Suprapubic skin (tissue), 4 donors: Measurements from ENCODE around the gene CABLES2. TPM values are rescaled to one million over a fixed set of nuclear protein-coding genes. Genes with fewer than 3 reads are reported as not detected.

ENCODE experiments used
- DNase-seq, 2 donors: peaks; one replicate each; pipeline ENCODE4 v3.0.0-alpha.2; 2019; ENCODE audit warnings: low spot score in 2 of 2
- H3K27ac ChIP-seq: fragments of 200-600 bp; sonication (generic); one replicate; pipeline ENCODE4 v1.5.1; 2019
- H3K27me3 ChIP-seq: fragments of 200-600 bp; sonication (generic); one replicate; pipeline ENCODE4 v1.5.1; 2019
- H3K36me3 ChIP-seq: fragments of 200-600 bp; sonication (generic); one replicate; pipeline ENCODE4 v1.5.1; 2019
- H3K4me1 ChIP-seq: fragments of 200-600 bp; sonication (generic); one replicate; pipeline ENCODE4 v1.5.1; 2019
- H3K4me3 ChIP-seq: fragments of 200-600 bp; sonication (generic); one replicate; pipeline ENCODE4 v1.5.1; 2019; ENCODE audit warnings: mild to moderate bottlenecking
- H3K9me3 ChIP-seq: fragments of 200-600 bp; sonication (generic); one replicate; pipeline ENCODE4 v1.5.1; 2019
- CTCF ChIP-seq, 2 donors: fragments of 200-600 bp in 1 of 2; fragments of 450-650 bp in 1 of 2; sonication (generic) in 1 of 2; IDR thresholded peaks; one replicate each; pipeline ENCODE4 v1.5.1; 2016 to 2019; ENCODE audit warnings: antibody characterized with exemption in 2 of 2, mild to moderate bottlenecking in 1 of 2, moderate library complexity in 1 of 2
- EP300 ChIP-seq: sonication (generic); formaldehyde crosslinking; IDR thresholded peaks from one replicate; pipeline ENCODE4 v1.6.1; 2017; ENCODE audit warnings: antibody characterized with exemption
- POLR2A ChIP-seq, 2 donors: fragments of 450-650 bp; IDR thresholded peaks; one replicate each; pipeline ENCODE4 v1.6.1; 2017; ENCODE audit warnings: antibody characterized with exemption in 2 of 2, mild to moderate bottlenecking in 2 of 2, moderate library complexity in 2 of 2
- POLR2AphosphoS5 ChIP-seq, 3 donors: sonication (generic); formaldehyde crosslinking; IDR thresholded peaks; one replicate each; pipeline ENCODE4 v1.6.1; 2017; ENCODE audit warnings: antibody characterized with exemption in 3 of 3
- WGBS: methylation state at CpG from one replicate; pipeline ENCODE4 v1.1.5; 2018; 5-methylcytosine and 5-hydroxymethylcytosine counted together
- total RNA-seq, 4 donors: library from RNA; depleted of rRNA; stranded (reverse); fragments of >200 nt; gene quantifications; one replicate each; pipeline ENCODE4 v1.1.0, GENCODE V29; 2016

CABLES2 gene
- total RNA-seq, 4 donors from 2014 or later = 3.8 to 7.2 (median 4.5) TPM

GRCh38 chr20:62368976-62369814, 37.9 kb downstream of the CABLES2 start:
- peaks cover 68% of the 10 kb centered on the region for H3K4me1 ChIP-seq
- peaks cover 23% of the 10 kb centered on the region for H3K27me3 ChIP-seq
- no peak for DNase-seq
- WGBS = 37% methylated on average over 12 of the region's 28 CpGs
- TF ChIP-seq POLR2AphosphoS5 (IDR thresholded peaks at IDR 0.05) (no peak), POLR2A (IDR thresholded peaks at IDR 0.05) (no peak), EP300 (no peak), CTCF (IDR thresholded peaks at IDR 0.05) (peak in 1 of 2 donors; percentile 30)
- H3K36me3 ChIP-seq = no peaks in the 10 kb centered on the region
- peak overlapping the region; percentile 83 for H3K4me3 ChIP-seq
- no peaks in the 10 kb centered on the region for H3K9me3 ChIP-seq
- H3K27ac ChIP-seq = no peak overlapping the region

GRCh38 chr20:62368392-62368975, 38.6 kb downstream of the CABLES2 start:
- Histone ChIP-seq H3K4me1 (peaks cover 75% of the 10 kb centered on the region), H3K9me3 (no peaks in the 10 kb centered on the region), H3K27ac (no peak overlapping the region), H3K36me3 (no peaks in the 10 kb centered on the region), H3K4me3 (peak overlapping the region; percentile 83), H3K27me3 (peaks cover 20% of the 10 kb centered on the region)
- DNase-seq = no peak
- WGBS = 2% methylated on average over 8 of the region's 15 CpGs
- TF ChIP-seq POLR2AphosphoS5 (IDR thresholded peaks at IDR 0.05) (no peak), EP300 (no peak), POLR2A (IDR thresholded peaks at IDR 0.05) (no peak), CTCF (IDR thresholded peaks at IDR 0.05) (no peak)

GRCh38 chr20:62367633-62368391, 39.3 kb downstream of the CABLES2 start:
- peaks cover 82% of the 10 kb centered on the region for H3K4me1 ChIP-seq
- no peaks in the 10 kb centered on the region for H3K9me3 ChIP-seq
- peaks cover 20% of the 10 kb centered on the region for H3K27me3 ChIP-seq
- peak overlapping the region; percentile 83 for H3K4me3 ChIP-seq
- peak overlapping the region; percentile 94 for H3K27ac ChIP-seq
- DNase-seq = no peak
- no peaks in the 10 kb centered on the region for H3K36me3 ChIP-seq
- 6% methylated on average over 18 of the region's 37 CpGs for WGBS
- no peak for TF ChIP-seq POLR2A (IDR thresholded peaks at IDR 0.05)
- no peak for TF ChIP-seq EP300
- no peak for TF ChIP-seq CTCF (IDR thresholded peaks at IDR 0.05)
- no peak for TF ChIP-seq POLR2AphosphoS5 (IDR thresholded peaks at IDR 0.05)

- TF ChIP-seq POLR2AphosphoS5 (IDR thresholded peaks at IDR 0.05) = no peak
- no peak for TF ChIP-seq EP300
- no peak for TF ChIP-seq CTCF (IDR thresholded peaks at IDR 0.05)
- no peak for TF ChIP-seq POLR2A (IDR thresholded peaks at IDR 0.05)
- WGBS = 2% methylated on average over 25 of the region's 70 CpGs
- Histone ChIP-seq H3K9me3 (no peaks in the 10 kb centered on the region), H3K36me3 (no peaks in the 10 kb centered on the region), H3K27me3 (peaks cover 17% of the 10 kb centered on the region), H3K27ac (peak within 1 kb of the TSS; percentile 94), H3K4me3 (peak within 1 kb of the TSS; percentile 83), H3K4me1 (peaks cover 88% of the 10 kb centered on the region)
- no peak for DNase-seq
Measured at GRCh38 chr20:62367136-62367632, 39.9 kb downstream of the CABLES2 start, which contains the start of gene LAMA5. LAMA5 (minus strand) TSS chr20:62367312; CDS start chr20:62367245, 67 bp downstream.
